Head of caudate nucleus (tissue), 42 donors: ENCODE data around the gene AHRR.
"Not testable (repeated sequence)": the region's sequence is repeated elsewhere in the genome, so short reads cannot be mapped to it uniquely, and the experiment has no call there.

Source experiments
- DNase-seq, 42 donors: peaks; one replicate each; pipeline versions ENCODE4 v3.0.0 to v3.0.0-alpha.2; 2020 to 2021; ENCODE audit warnings: mixed read lengths in 7 of 42
- intact Hi-C: fragments of 100-400 bp; cut with DNase I; formaldehyde crosslinking; loops from one replicate; pipeline ENCODE4 v1.15.0; 2022

AHRR gene

GRCh38 chr5:383621-384020 lies 62.1 kb downstream of the AHRR start:
- DNase-seq: peak in 3 of 42 donors; percentile 3 to 5 (median 3)
- intact Hi-C loops: no loop called here

GRCh38 chr5:384576-384975 lies 63.1 kb downstream of the AHRR start:
- peak in 7 of 42 donors; percentile 1 to 29 (median 3) for DNase-seq
- intact Hi-C loops: not testable (repeated sequence)

DNA sequence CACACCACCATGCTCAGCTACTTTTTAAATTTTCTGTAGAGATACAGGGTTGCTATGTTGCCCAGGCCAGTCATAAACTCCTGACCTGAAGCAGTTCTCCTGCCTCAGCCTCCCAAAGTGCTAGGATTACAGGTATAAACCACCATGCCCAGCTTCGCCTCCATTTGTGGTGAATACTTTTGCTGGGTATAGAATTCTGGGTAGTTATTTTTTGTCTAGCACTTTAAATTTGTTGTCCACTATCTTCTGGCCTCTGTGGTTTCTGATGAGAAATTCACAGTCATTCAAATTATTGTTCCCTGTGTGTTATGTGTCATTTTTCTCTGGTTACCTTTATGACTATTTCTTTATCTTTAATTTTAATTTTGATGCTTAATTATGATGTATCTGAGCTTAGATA lies 63.8 kb downstream of the AHRR start:
- DNase-seq: peak in 3 of 42 donors; percentile 2 to 25 (median 3)
- intact Hi-C loops: no loop called here

DNA sequence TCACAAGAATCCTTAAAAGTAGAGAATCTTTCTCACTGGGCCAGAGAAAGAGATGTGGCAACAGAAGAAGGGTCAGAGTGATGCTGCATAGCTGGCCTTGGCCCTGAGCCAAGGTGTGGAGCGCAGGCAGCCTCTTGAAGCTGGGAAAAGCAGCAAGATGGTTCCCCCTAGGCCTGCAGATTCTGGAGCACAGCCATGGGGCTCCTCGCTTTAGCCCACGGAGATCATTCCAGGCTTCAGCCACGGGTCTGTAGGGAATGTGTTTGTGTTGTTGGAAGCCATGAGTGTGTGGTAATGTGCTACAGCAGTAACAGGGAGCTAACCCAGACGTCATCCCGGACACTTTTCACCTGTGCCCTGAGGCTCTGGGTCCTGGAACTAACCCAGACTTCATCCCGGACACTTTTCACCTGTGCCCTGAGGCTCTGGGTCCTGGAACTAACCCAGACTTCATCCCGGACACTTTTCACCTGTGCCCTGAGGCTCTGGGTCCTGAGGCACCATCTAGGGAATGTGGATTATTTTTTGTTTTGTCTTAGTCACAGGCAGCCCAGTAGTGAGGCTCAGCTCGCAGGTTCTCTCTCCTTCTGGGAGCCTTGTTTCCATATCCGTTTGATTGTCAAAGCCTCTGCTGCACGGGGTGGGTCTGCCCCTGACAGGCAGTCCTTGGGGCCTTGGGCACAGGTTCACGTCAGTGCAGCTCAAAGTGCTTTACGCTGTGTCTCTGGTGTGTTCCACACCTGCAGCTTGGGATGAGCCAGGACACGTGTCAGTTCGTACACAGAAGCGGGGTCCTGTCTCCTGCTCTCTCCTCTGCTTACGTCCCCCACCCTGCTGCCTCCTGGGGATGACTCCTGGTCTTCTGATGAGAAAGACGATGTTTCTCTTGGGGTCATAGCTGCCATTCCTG lies 65.2 kb downstream of the AHRR start:
- intact Hi-C loops: no loop called here
- DNase-seq: peak in 4 of 42 donors; percentile 3 to 18 (median 6)

- peak in 3 of 42 donors; percentile 4 to 21 (median 5) for DNase-seq
- intact Hi-C loops: no loop called here
These were observed 66.2 kb downstream of the AHRR start for GRCh38 chr5:387491-388265.

GRCh38 chr5:388266-389196 lies 67.0 kb downstream of the AHRR start:
- intact Hi-C loops: no loop called here
- DNase-seq: peak in 7 of 42 donors; percentile 3 to 34 (median 13)

- peak in 6 of 42 donors; percentile 6 to 23 (median 16) for DNase-seq
- intact Hi-C loops: no loop called here
These were observed 67.8 kb downstream of the AHRR start for GRCh38 chr5:389197-389821.

GRCh38 chr5:389891-390622 lies 68.5 kb downstream of the AHRR start:
- intact Hi-C loops: no loop called here
- peak in 4 of 42 donors; percentile 3 to 33 (median 7) for DNase-seq

DNA sequence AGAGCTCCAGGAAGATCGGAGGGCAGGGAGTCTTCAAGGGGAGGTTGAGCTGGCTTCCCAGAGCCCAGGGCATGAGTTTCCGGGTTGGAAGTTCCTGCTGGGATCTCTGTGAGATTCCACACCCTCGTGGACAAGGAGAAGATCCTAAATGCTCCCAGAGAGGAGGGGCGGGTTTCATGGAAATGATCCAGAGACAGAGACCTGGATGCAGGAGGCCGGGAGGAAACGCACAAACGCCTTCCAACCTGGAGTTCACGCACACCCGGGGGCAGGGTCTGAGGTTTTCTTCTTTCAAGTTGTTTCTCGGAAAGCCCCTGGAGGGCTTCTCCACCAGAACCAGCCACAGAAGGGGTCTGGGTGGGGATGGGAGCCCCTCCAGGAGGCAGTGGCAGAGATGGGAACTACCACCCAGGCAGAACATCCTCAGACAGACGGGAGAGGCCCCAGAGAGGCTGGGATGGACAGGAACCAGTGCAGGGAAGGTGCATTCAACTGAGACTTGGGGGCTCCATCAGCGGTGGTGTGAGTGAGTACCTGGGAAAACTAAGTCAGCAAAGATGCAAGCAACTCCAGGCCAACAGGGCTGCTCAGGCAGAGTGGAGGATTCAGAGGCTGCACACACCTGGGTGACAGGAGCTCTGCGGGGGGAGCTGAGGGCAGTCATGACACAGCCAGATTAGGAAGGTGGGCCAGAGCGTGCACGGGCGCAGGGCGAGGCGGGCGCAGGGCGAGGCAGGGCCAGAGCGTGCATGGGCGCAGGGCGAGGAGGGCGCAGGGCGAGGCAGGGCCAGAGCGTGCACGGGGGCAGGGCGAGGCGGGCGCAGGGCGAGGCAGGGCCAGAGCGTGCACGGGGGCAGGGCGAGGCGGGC lies 69.3 kb downstream of the AHRR start:
- DNase-seq: peak in 9 of 42 donors; percentile 1 to 27 (median 13)
- intact Hi-C loops: no loop called here

GRCh38 chr5:392431-392988 lies 71.0 kb downstream of the AHRR start:
- DNase-seq: peak in 13 of 42 donors; percentile 2 to 30 (median 11)
- intact Hi-C loops: no loop called here

GRCh38 chr5:393846-394275 lies 72.3 kb downstream of the AHRR start:
- intact Hi-C loops: no loop called here
- DNase-seq: peak in 7 of 42 donors; percentile 4 to 32 (median 8)

DNA sequence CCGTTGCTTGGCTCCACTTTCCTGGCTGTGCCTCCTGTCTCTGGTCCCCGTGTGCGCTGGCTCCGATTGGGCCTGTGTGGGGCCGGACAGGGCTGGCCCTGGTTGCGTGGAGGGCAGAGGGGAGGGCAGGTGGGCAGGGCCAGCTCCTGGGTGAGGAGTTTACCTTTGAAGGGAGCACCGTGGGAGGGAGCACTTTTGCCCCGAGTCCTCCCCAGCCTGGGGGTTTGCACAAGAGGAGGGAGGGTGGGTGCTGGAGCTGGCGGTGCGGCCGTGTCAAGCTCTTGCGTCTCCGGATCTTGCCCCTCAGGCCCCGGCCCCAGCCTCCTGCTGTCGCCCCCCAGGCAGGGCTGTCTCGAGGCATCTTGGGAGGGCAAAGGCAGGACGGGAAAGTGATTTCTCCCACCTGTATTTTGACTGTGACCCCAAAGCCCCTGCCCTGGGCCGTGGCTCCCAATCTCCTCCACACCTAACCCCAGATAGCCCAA lies 73.2 kb downstream of the AHRR start:
- DNase-seq: peak in 10 of 42 donors; percentile 3 to 30 (median 8)
- intact Hi-C loops: no loop called here

- intact Hi-C loops: no loop called here
- peak in 8 of 42 donors; percentile 3 to 38 (median 9) for DNase-seq
These were observed 73.8 kb downstream of the AHRR start for GRCh38 chr5:395156-395920.

- intact Hi-C loops: no loop called here
- DNase-seq: peak in 8 of 42 donors; percentile 3 to 25 (median 6)
These were observed 74.5 kb downstream of the AHRR start for GRCh38 chr5:395921-396530.

DNA sequence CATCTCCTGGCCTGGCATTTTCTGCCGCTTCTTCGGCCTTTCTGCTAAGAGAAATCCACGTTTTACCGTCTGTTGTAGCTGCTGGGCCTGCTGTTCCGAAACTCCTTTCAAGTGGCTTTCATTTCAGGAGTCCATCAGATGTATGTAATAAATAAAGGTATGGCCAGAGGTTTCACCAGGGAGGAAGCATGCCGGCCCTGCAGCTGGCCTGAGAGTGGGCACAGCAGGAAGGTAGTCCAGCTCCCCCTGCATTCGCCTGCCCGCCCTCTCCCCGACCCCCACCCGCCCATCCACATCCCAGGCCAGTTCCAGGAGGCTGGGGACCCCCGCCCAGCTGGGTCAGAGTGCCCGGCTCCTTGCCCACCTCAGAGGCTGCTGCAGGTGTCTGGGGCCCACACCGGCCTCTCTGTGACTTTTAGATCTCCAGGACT lies 75.0 kb downstream of the AHRR start:
- peak in 8 of 42 donors; percentile 2 to 30 (median 10) for DNase-seq

More for the DNA sequence above, 75.0 kb downstream of the AHRR start:
- intact Hi-C loops: no loop called here
